ENCODE results near the gene DOCK4. TPM values are rescaled to one million over a fixed set of nuclear protein-coding genes. Genes with fewer than 3 reads are reported as not detected.

Gene DOCK4
- total RNA-seq, 6 experiments from 2014 or later = 9.4 to 29.9 (median 22.8) TPM

- intact Hi-C loops (cut with DNase I) = no loop called here
- H3K27ac ChIP-seq = no peak overlapping the region
- peaks cover 0 to 10% (median under 1%) of the 10 kb centered on the region in 4 donors for H3K4me1 ChIP-seq
- no peak overlapping the region for H3K4me3 ChIP-seq
- ATAC-seq (no peak), DNase-seq (no peak)
- no peaks in the 10 kb centered on the region for H3K36me3 ChIP-seq
- TF ChIP-seq, protein P1, sequence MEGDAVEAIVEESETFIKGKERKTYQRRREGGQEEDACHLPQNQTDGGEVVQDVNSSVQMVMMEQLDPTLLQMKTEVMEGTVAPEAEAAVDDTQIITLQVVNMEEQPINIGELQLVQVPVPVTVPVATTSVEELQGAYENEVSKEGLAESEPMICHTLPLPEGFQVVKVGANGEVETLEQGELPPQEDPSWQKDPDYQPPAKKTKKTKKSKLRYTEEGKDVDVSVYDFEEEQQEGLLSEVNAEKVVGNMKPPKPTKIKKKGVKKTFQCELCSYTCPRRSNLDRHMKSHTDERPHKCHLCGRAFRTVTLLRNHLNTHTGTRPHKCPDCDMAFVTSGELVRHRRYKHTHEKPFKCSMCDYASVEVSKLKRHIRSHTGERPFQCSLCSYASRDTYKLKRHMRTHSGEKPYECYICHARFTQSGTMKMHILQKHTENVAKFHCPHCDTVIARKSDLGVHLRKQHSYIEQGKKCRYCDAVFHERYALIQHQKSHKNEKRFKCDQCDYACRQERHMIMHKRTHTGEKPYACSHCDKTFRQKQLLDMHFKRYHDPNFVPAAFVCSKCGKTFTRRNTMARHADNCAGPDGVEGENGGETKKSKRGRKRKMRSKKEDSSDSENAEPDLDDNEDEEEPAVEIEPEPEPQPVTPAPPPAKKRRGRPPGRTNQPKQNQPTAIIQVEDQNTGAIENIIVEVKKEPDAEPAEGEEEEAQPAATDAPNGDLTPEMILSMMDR (IDR thresholded peaks at IDR 0.05) = no peak
- no peak for TF ChIP-seq POLR2A (IDR thresholded peaks at IDR 0.05)
- 61% methylated on average over 4 of the region's 4 CpGs for WGBS (ENCODE audit: insufficient coverage, low coverage, low lambda C conversion rate, missing lambda C conversion rate)
- H3K27me3 ChIP-seq = no peaks in the 10 kb centered on the region
- H3K9me3 ChIP-seq = peaks cover 0 to 3% (median 0%) of the 10 kb centered on the region in 4 donors
Observed at GRCh38 chr7:111750228-111750627, 456.0 kb downstream of the DOCK4 start.

GRCh38 chr7:111749625-111750024 is 456.6 kb downstream of the DOCK4 start:
- intact Hi-C loops (cut with DNase I) = loop anchor here in 1 of 2 donors (10.0 kb wide), 1 partner anchor 105 kb away; no protein-coding TSS in a partner anchor
- 96% methylated on average over 2 of the region's 2 CpGs for WGBS (ENCODE audit: insufficient coverage, low coverage, low lambda C conversion rate, missing lambda C conversion rate)

GRCh38 chr7:111747718-111748117 is 458.5 kb downstream of the DOCK4 start:
- DNase-seq (no peak), ATAC-seq (no peak)
- Histone ChIP-seq H3K36me3 (no peaks in the 10 kb centered on the region), H3K9me3 (peaks cover 0 to 3% (median 0%) of the 10 kb centered on the region in 4 donors), H3K27ac (no peak overlapping the region), H3K4me1 (peaks cover 0 to 18% (median under 1%) of the 10 kb centered on the region in 4 donors), H3K27me3 (no peaks in the 10 kb centered on the region), H3K4me3 (no peak overlapping the region)
- no peak for TF ChIP-seq POLR2A (IDR thresholded peaks at IDR 0.05)
- TF ChIP-seq, protein P1 (IDR thresholded peaks at IDR 0.05) = no peak
- intact Hi-C loops (cut with DNase I) = loop anchor here in 1 of 2 donors (10.0 kb wide), 1 partner anchor 107 kb away; no protein-coding TSS in a partner anchor

More at GRCh38 chr7:111749625-111750024, 456.6 kb downstream of the DOCK4 start:
- H3K36me3 ChIP-seq = no peaks in the 10 kb centered on the region
- no peak overlapping the region for H3K4me3 ChIP-seq
- H3K9me3 ChIP-seq = peaks cover 0 to 3% (median 0%) of the 10 kb centered on the region in 4 donors
- ATAC-seq (no peak), DNase-seq (no peak)
- no peak overlapping the region for H3K27ac ChIP-seq
- TF ChIP-seq, protein P1 (IDR thresholded peaks at IDR 0.05) = no peak
- no peak for TF ChIP-seq POLR2A (IDR thresholded peaks at IDR 0.05)
- no peaks in the 10 kb centered on the region for H3K27me3 ChIP-seq
- H3K4me1 ChIP-seq = peaks cover 0 to 13% (median under 1%) of the 10 kb centered on the region in 4 donors

DNA sequence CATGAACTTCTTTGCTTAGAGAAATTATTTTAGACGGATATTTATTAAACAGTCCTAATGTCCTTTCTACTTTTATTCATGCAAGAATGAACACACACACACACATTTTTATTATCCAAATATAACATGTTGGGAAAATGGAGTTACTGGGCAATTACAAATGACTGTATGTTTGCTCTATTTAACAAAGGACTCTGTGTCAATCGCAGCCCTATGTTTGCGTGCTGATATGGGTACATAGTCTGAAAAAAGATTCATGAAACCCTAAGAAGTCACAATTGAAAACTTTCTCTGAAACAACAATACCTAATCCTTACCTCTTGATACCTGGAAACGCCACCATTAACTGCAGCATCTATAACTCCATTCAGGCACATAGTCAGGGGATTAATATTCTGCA is 459.2 kb downstream of the DOCK4 start:
- H3K4me1 ChIP-seq = peaks cover 0 to 18% (median 0%) of the 10 kb centered on the region in 4 donors
- no peak for TF ChIP-seq POLR2A (IDR thresholded peaks at IDR 0.05)
- H3K9me3 ChIP-seq = peaks cover 0 to 3% (median 0%) of the 10 kb centered on the region in 4 donors
- 83% methylated on average over 4 of the region's 4 CpGs for WGBS (ENCODE audit: insufficient coverage, low coverage, low lambda C conversion rate, missing lambda C conversion rate)
- no peak overlapping the region for H3K4me3 ChIP-seq
- intact Hi-C loops (cut with DNase I) = loop anchor here in 1 of 2 donors (10.0 kb wide), 1 partner anchor 108 kb away; no protein-coding TSS in a partner anchor
- DNase-seq (no peak), ATAC-seq (no peak)
- no peak overlapping the region for H3K27ac ChIP-seq
- H3K27me3 ChIP-seq = no peaks in the 10 kb centered on the region
- no peaks in the 10 kb centered on the region for H3K36me3 ChIP-seq

GRCh38 chr7:111744501-111745155 is 461.6 kb downstream of the DOCK4 start:
- Histone ChIP-seq H3K36me3 (peaks cover 0 to 6% (median 4%) of the 10 kb centered on the region in 4 donors), H3K27ac (no peak overlapping the region), H3K4me1 (peaks cover 0 to 18% (median 0%) of the 10 kb centered on the region in 4 donors), H3K9me3 (peaks cover 0 to 3% (median 0%) of the 10 kb centered on the region in 4 donors), H3K27me3 (no peaks in the 10 kb centered on the region), H3K4me3 (no peak overlapping the region)
- ATAC-seq (peak; percentile 63 to 83 (median 74)), DNase-seq (no peak)
- TF ChIP-seq, protein P1 (IDR thresholded peaks at IDR 0.05) = no peak
- no peak for TF ChIP-seq POLR2A (IDR thresholded peaks at IDR 0.05)
- 33% methylated on average over 2 of the region's 2 CpGs for WGBS (ENCODE audit: insufficient coverage, low coverage, low lambda C conversion rate, missing lambda C conversion rate)
- intact Hi-C loops (cut with DNase I) = loop anchor here in 1 of 2 donors (10.0 kb wide), 1 partner anchor 110 kb away; no protein-coding TSS in a partner anchor
